ENCODE results near the gene TSPAN1.

Gene TSPAN1

DNA sequence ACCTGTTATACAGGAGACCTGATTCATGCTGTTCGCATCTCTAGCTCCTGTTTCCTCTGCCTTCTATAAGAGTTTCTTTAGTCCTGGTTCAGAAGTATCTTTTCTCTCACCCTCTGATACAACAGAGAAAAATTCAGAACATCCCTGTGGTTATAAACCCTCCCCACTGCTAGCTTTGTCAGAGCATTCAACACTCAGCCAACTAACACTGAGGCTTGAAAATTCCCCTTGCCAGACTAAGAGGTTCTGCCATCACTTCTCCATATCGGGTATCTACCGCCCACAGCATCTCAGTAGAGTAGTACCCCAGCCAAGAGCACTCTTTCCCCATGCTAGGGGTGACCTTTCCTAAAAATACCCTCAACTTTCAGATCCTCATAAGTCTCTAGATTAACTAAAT, 22.9 kb upstream of the TSPAN1 start:
- no peaks in the 10 kb centered on the region for H3K36me3 Mint-ChIP-seq
- H3K4me1 Mint-ChIP-seq, result no peaks in the 10 kb centered on the region
- no peak overlapping the region for H3K4me3 Mint-ChIP-seq
- no peaks in the 10 kb centered on the region for H3K9me3 Mint-ChIP-seq
- H3K27me3 Mint-ChIP-seq, result no peaks in the 10 kb centered on the region
- H3K27ac Mint-ChIP-seq, result no peak overlapping the region

DNA sequence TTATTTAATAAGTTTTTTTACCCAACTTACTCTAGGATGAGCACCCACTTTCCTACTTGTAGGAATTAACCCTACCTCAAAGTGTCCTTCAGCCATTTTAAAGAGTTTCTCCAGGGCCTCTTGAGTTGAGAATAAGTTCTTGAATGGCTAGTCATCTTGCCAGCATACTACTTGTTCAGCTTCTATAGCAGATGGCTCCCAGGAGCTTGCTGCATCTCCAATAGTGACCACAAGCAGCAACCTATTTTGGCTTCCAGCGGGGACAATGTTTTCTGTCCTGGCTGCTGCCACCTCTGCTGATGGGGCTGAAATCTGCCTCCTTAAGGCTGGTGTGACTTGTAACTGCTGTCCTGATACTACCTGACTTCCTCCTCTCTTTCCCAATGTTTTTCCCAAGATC, 21.7 kb upstream of the TSPAN1 start:
- H3K27me3 Mint-ChIP-seq, result no peaks in the 10 kb centered on the region
- no peaks in the 10 kb centered on the region for H3K9me3 Mint-ChIP-seq
- no peak overlapping the region for H3K27ac Mint-ChIP-seq
- H3K36me3 Mint-ChIP-seq, result no peaks in the 10 kb centered on the region
- H3K4me1 Mint-ChIP-seq, result no peaks in the 10 kb centered on the region
- H3K4me3 Mint-ChIP-seq, result no peak overlapping the region

- H3K27ac Mint-ChIP-seq, result no peak overlapping the region
- H3K9me3 Mint-ChIP-seq, result no peaks in the 10 kb centered on the region
- no peaks in the 10 kb centered on the region for H3K27me3 Mint-ChIP-seq
- H3K4me3 Mint-ChIP-seq, result no peak overlapping the region
- no peaks in the 10 kb centered on the region for H3K36me3 Mint-ChIP-seq
- no peaks in the 10 kb centered on the region for H3K4me1 Mint-ChIP-seq
Measured at GRCh38 chr1:46153732-46154131, 21.2 kb upstream of the TSPAN1 start.

- no peaks in the 10 kb centered on the region for H3K9me3 Mint-ChIP-seq
- H3K4me1 Mint-ChIP-seq, result no peaks in the 10 kb centered on the region
- no peaks in the 10 kb centered on the region for H3K36me3 Mint-ChIP-seq
- H3K4me3 Mint-ChIP-seq, result no peak overlapping the region
- H3K27me3 Mint-ChIP-seq, result no peaks in the 10 kb centered on the region
- H3K27ac Mint-ChIP-seq, result no peak overlapping the region
Measured at GRCh38 chr1:46157916-46158311, 17.0 kb upstream of the TSPAN1 start.

DNA sequence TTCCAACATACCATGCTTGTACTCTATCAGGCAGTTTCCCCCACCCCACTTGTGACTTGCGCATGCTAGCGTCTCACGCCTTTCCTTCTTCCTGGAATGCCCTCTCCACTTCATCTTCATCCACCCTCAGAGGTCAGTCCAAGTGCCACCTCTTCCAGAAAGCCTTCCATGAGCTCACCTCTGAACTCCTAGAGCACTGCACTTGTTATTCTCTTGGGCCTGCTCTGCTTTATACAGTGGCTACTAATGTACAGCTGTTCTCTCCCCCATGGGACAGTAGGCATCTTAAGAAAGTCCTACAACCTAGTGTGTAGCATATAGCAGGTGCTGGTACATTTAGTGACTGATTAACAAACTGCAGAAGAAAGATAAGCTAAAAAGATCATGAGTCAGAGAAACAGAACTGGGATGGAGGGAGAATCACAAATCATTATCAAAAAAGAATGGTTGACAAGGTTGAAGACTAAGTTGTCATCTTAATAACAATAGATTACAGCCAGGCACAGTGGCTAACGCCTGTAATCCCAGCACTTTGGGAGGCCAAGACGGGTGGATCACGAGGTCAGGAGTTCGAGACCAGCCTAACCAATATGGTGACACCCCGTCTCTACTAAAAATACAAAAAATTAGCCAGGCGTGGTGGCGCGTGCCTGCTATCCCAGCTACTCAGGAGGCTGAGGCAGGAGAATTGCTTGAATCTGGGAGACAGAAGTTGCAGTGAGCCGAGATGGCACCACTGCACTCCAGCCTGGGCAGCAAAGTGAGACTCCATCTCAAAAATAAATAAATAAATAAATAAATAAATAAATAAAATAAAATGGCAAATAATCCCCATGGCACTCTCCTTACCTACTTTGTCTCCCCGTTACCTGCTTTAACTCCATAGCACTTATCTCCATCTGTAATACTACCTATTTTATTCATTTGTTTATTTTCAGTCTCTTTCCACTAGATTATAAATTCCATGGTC, 16.3 kb upstream of the TSPAN1 start:
- no peaks in the 10 kb centered on the region for H3K27me3 Mint-ChIP-seq
- H3K4me3 Mint-ChIP-seq, result no peak overlapping the region
- H3K27ac Mint-ChIP-seq, result no peak overlapping the region

GRCh38 chr1:46159516-46159915, 15.4 kb upstream of the TSPAN1 start:
- H3K27ac Mint-ChIP-seq, result no peak overlapping the region

More for the DNA sequence above, 16.3 kb upstream of the TSPAN1 start:
- no peaks in the 10 kb centered on the region for H3K4me1 Mint-ChIP-seq
- no peaks in the 10 kb centered on the region for H3K36me3 Mint-ChIP-seq
- H3K9me3 Mint-ChIP-seq, result no peaks in the 10 kb centered on the region

DNA sequence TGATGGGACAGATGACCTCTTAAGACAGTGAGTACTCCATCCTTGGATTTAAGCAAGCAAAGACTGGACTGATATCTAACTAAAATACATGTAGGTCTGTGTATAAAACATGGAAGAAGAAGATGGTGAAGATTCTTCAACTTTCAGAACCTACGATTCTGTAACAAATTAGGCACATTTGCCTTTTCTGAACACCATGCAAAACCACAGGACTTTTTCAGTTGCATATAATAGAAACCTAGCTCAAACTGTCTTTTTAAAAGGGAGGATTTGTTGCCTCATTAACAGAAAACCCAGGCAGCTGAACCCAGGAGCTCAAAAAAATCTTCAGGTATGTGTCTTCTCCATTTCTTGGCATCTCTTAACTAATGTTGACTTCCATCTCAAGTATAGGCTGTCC, 14.7 kb upstream of the TSPAN1 start:
- H3K27me3 Mint-ChIP-seq, result no peaks in the 10 kb centered on the region
- H3K27ac Mint-ChIP-seq, result no peak overlapping the region
- no peaks in the 10 kb centered on the region for H3K36me3 Mint-ChIP-seq
- no peaks in the 10 kb centered on the region for H3K4me1 Mint-ChIP-seq
- H3K9me3 Mint-ChIP-seq, result no peaks in the 10 kb centered on the region
- H3K4me3 Mint-ChIP-seq, result no peak overlapping the region

More at GRCh38 chr1:46159516-46159915, 15.4 kb upstream of the TSPAN1 start:
- Mint-ChIP-seq H3K36me3 (no peaks in the 10 kb centered on the region), H3K9me3 (no peaks in the 10 kb centered on the region), H3K27me3 (no peaks in the 10 kb centered on the region), H3K4me1 (no peaks in the 10 kb centered on the region), H3K4me3 (no peak overlapping the region)

- Mint-ChIP-seq H3K27me3 (no peaks in the 10 kb centered on the region), H3K27ac (peak overlapping the region; percentile 95), H3K4me1 (peaks cover 19% of the 10 kb centered on the region), H3K4me3 (peak overlapping the region; percentile 89), H3K36me3 (no peaks in the 10 kb centered on the region), H3K9me3 (no peaks in the 10 kb centered on the region)
Measured at GRCh38 chr1:46166521-46167462, 8.1 kb upstream of the TSPAN1 start.

DNA sequence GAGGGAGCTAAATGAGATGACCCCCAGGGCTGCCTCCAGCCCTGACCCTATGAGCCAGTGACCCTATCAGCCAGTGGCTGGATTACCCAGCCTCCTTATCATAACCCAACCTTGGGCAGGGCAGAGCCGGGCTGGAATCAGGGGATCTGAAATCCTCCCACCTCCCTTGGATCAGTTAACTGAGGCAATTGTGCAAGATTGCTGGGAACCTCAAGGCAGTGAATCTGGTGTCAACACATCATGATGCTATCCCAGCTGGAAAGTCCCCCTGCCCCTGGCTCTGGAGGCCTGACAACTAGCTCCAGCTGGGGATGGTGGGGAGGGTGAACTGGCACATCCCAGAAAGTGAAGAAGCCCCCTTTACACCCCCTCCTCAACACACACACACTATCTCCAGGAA, 6.4 kb upstream of the TSPAN1 start:
- Mint-ChIP-seq H3K27me3 (no peaks in the 10 kb centered on the region), H3K27ac (no peak overlapping the region), H3K9me3 (no peaks in the 10 kb centered on the region)

DNA sequence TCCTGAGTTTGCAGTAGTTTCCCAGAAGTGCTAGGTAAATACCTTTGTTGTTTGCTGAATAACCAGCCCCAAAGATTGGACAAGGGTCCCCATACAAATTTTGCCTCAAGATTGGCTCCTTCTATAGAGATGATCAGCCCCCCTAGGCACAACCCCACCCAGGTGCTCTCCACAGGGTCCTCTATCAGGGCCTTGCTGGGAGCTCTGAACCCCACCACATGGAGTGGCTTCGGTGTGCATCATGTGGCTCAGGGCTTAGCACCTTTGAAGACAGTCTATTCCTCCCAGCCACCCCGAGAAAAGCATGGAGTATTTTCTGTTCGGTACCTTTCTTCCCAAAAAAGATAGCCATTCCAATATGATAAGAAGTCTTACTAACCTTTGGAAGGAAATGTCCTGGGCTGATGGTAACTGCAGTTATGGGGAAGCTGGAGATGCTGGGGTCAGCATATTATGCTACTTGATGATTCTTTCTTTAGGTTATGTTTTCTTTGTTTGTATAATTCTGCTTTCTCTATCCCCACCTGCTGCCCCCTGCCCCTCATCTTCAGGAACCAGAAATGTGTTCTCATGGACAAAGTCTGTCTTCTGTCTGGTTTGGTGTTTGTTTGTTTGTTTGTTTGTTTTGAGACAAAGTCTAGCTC, 5.0 kb upstream of the TSPAN1 start:
- Mint-ChIP-seq H3K27ac (no peak overlapping the region), H3K4me1 (peaks cover 19% of the 10 kb centered on the region), H3K9me3 (no peaks in the 10 kb centered on the region), H3K36me3 (no peaks in the 10 kb centered on the region), H3K4me3 (no peak overlapping the region), H3K27me3 (no peaks in the 10 kb centered on the region)

More for the DNA sequence above, 6.4 kb upstream of the TSPAN1 start:
- Mint-ChIP-seq H3K4me3 (peak overlapping the region; percentile 16), H3K4me1 (peaks cover 19% of the 10 kb centered on the region), H3K36me3 (no peaks in the 10 kb centered on the region)

DNA sequence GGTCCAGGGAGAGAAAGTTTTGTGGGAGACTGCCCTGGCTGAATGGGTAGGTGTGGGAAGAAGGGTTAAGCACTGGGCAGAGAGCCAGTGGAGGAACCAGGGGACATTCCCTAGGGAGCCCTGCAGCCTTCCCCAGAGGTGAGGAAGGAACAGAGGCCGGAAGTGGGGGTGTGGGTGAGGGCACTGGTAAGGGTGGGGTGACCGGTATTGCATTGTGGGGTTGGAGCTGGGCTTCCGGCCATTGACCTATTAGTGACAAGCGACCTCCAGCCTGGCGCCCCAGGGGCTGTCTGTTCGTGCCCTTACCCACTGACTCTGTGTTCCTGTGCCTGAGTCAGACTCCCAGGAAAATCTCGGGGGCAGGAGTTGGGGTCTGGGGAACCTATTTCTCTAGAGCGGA, 3.5 kb upstream of the TSPAN1 start:
- Mint-ChIP-seq H3K4me1 (peaks cover 16% of the 10 kb centered on the region), H3K27ac (no peak overlapping the region), H3K36me3 (no peaks in the 10 kb centered on the region), H3K27me3 (no peaks in the 10 kb centered on the region), H3K9me3 (no peaks in the 10 kb centered on the region), H3K4me3 (no peak overlapping the region)

- no peak overlapping the region for H3K27ac Mint-ChIP-seq
- H3K36me3 Mint-ChIP-seq, result no peaks in the 10 kb centered on the region
- no peaks in the 10 kb centered on the region for H3K9me3 Mint-ChIP-seq
- no peaks in the 10 kb centered on the region for H3K27me3 Mint-ChIP-seq
- H3K4me1 Mint-ChIP-seq, result peaks cover 10% of the 10 kb centered on the region
- no peak overlapping the region for H3K4me3 Mint-ChIP-seq
Measured at GRCh38 chr1:46171871-46172270, 3.0 kb upstream of the TSPAN1 start.

- no peaks in the 10 kb centered on the region for H3K27me3 Mint-ChIP-seq
- H3K36me3 Mint-ChIP-seq, result no peaks in the 10 kb centered on the region
- H3K9me3 Mint-ChIP-seq, result no peaks in the 10 kb centered on the region
- no peak overlapping the region for H3K27ac Mint-ChIP-seq
- peaks cover 6% of the 10 kb centered on the region for H3K4me1 Mint-ChIP-seq
- no peak overlapping the region for H3K4me3 Mint-ChIP-seq
Measured at GRCh38 chr1:46172321-46172720, 2.6 kb upstream of the TSPAN1 start.

GRCh38 chr1:46173361-46173856, 1.5 kb upstream of the TSPAN1 start:
- Mint-ChIP-seq H3K27ac (no peak overlapping the region), H3K4me3 (no peak overlapping the region)

GRCh38 chr1:46175243-46175642, 356 bp downstream of the TSPAN1 start:
- H3K27me3 Mint-ChIP-seq, result no peaks in the 10 kb centered on the region
- H3K4me1 Mint-ChIP-seq, result no peaks in the 10 kb centered on the region
- no peak overlapping the region for H3K27ac Mint-ChIP-seq

More at GRCh38 chr1:46173361-46173856, 1.5 kb upstream of the TSPAN1 start:
- Mint-ChIP-seq H3K27me3 (no peaks in the 10 kb centered on the region), H3K36me3 (no peaks in the 10 kb centered on the region), H3K9me3 (no peaks in the 10 kb centered on the region), H3K4me1 (no peaks in the 10 kb centered on the region)

More at GRCh38 chr1:46175243-46175642, 356 bp downstream of the TSPAN1 start:
- no peaks in the 10 kb centered on the region for H3K36me3 Mint-ChIP-seq
- no peak overlapping the region for H3K4me3 Mint-ChIP-seq
- no peaks in the 10 kb centered on the region for H3K9me3 Mint-ChIP-seq
